NCI-H2029 (cell line): Measurements from ENCODE around the gene DNAJC5.
A peak's percentile ranks its signal among the peaks of the same experiment; 100 is the strongest.

Source experiments
- DNase-seq: peaks from one replicate; lab custom pipeline; 2025; lab: John Stamatoyannopoulos, UW

The DNAJC5 gene

GRCh38 chr20:63980806-63981728 lies 86.1 kb downstream of the DNAJC5 start, which contains the start of gene PRPF6:
Gene PRPF6, plus strand, starts transcription at chr20:63981132. Its CDS starts 114 bp downstream, at chr20:63981246.
- peak; percentile 98 for DNase-seq

GRCh38 chr20:63982937-63983336 lies 88.0 kb downstream of the DNAJC5 start:
- no peak for DNase-seq
